Cardiac fibroblast (primary cell): ENCODE results near the gene NCR3LG1.

Experiments used
- DNase-seq, 2 donors: peaks; one replicate each; pipeline versions ENCODE4 v3.0.0 to v3.0.0-alpha.2; 2010; ENCODE audit warnings: low read depth in 2 of 2
- H3K4me3 ChIP-seq, 2 donors: replicated peaks in 1 of 2; 1 replicate in 1 of 2; 2 replicates in 1 of 2; pipeline ENCODE4 v1.5.1; 2011; ENCODE audit warnings: low read depth in 2 of 2, low read length in 2 of 2, mild to moderate bottlenecking in 2 of 2, moderate library complexity in 1 of 2
- TF ChIP-seq, protein P1 (sequence below): IDR thresholded peaks from one replicate; pipeline ENCODE4 v1.5.1; 2011; ENCODE audit warnings: low read depth, mild to moderate bottlenecking, low read length, inconsistent platforms

The NCR3LG1 gene

GRCh38 chr11:17413414-17414316 is 62.1 kb downstream of the NCR3LG1 start:
- H3K4me3 ChIP-seq, result no peak overlapping the region
- no peak for DNase-seq
- TF ChIP-seq, protein P1, sequence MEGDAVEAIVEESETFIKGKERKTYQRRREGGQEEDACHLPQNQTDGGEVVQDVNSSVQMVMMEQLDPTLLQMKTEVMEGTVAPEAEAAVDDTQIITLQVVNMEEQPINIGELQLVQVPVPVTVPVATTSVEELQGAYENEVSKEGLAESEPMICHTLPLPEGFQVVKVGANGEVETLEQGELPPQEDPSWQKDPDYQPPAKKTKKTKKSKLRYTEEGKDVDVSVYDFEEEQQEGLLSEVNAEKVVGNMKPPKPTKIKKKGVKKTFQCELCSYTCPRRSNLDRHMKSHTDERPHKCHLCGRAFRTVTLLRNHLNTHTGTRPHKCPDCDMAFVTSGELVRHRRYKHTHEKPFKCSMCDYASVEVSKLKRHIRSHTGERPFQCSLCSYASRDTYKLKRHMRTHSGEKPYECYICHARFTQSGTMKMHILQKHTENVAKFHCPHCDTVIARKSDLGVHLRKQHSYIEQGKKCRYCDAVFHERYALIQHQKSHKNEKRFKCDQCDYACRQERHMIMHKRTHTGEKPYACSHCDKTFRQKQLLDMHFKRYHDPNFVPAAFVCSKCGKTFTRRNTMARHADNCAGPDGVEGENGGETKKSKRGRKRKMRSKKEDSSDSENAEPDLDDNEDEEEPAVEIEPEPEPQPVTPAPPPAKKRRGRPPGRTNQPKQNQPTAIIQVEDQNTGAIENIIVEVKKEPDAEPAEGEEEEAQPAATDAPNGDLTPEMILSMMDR, result no peak

DNA sequence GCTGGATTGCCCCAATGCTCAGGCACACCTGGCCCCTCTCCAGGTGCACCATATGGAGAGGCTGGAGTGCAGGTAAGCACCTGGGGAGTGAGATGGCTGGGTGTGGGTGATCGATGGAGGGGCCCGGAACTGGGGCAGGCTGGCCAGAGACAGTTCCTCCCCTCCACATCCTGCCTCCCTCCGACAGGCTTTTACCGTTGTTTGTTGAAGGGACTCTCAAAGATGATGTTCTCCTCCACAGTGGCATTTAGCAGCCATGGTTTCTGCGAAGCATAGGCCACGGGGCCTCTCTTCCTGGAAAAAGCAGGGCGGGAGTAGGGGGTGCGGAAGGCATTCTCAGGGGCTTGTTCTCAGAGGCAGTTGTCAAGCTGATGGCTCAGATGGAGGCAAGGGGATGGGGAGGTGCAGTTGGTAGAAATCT is 62.7 kb downstream of the NCR3LG1 start:
- H3K4me3 ChIP-seq, result no peak overlapping the region
- DNase-seq, result no peak
- TF ChIP-seq, protein P1, result no peak

GRCh38 chr11:17414992-17415391 is 63.4 kb downstream of the NCR3LG1 start:
- no peak overlapping the region for H3K4me3 ChIP-seq
- no peak for DNase-seq
- TF ChIP-seq, protein P1, result no peak

GRCh38 chr11:17415523-17416104 is 64.0 kb downstream of the NCR3LG1 start:
- TF ChIP-seq, protein P1, result no peak
- no peak overlapping the region for H3K4me3 ChIP-seq
- no peak for DNase-seq

GRCh38 chr11:17416492-17416891 is 64.9 kb downstream of the NCR3LG1 start:
- H3K4me3 ChIP-seq, result no peak overlapping the region
- no peak for DNase-seq
- TF ChIP-seq, protein P1, result no peak

GRCh38 chr11:17418444-17419081 is 67.0 kb downstream of the NCR3LG1 start:
- no peak for DNase-seq
- H3K4me3 ChIP-seq, result no peak overlapping the region
- TF ChIP-seq, protein P1, result no peak
